HEK293T (cell line): ENCODE measurements around the gene ACSM5.

ENCODE experiments used
- ARNT ChIP-seq: fragments of 450-650 bp; IDR thresholded peaks from 2 replicates; pipeline ENCODE4 v1.6.1; 2017; ENCODE audit warnings: mild to moderate bottlenecking
- BHLHE40 ChIP-seq: fragments of 450-650 bp; IDR thresholded peaks from 2 replicates; pipeline ENCODE4 v1.6.1; 2016; ENCODE audit warnings: mild to moderate bottlenecking, moderate library complexity, borderline replicate concordance
- FOXA1 ChIP-seq: fragments of 450-650 bp; IDR thresholded peaks from 2 replicates; pipeline ENCODE4 v1.6.1; 2016; ENCODE audit warnings: mild to moderate bottlenecking
- FOXM1 ChIP-seq: fragments of 450-650 bp; IDR thresholded peaks from 2 replicates; pipeline ENCODE4 v1.6.1; 2017; ENCODE audit warnings: mild to moderate bottlenecking, borderline replicate concordance
- ZNF384 ChIP-seq: fragments of 450-650 bp; IDR thresholded peaks from 2 replicates; pipeline ENCODE4 v1.6.1; 2016
- TF ChIP-seq, protein P1 (sequence below): fragments of 450-650 bp; IDR thresholded peaks from 2 replicates; pipeline ENCODE4 v1.6.1; 2016

DNA sequence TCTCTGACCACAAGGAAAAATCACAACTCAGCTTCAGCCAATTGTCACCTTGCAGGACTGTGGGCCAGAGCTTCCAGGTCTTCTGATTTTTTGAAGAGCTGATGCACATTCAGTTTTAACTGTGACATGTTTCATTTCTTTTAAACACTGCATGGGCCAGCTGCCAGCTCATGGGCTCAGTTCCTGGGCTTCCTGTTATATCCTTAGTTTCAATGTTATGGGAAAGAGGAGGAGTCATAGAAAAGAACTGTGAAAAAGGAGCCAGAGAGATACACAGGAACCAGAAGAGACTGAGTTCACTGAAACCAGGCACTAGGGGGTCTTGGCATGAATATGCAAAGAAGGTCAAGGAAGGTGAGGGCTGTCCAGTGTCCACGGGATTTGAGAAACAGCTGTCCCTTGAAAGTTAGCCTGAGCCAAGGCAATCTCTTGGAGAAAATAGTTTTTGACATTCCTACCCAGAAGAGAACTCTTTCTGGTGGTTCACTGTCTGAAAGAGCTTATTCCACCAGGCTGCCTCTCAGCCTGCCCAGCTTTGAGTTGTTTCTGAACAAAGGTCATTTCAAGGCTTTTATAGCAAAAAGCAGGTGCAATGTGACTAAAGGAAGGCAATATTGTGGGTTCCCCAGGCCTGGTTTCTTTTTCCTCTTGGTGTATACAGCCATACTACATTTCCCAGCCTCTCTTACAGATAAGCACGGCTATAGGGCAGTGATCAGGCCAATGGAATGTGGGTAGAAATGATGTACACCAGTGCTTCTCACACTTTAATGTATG, 15.3 kb upstream of the ACSM5 start:
- TF ChIP-seq BHLHE40 (no peak), FOXM1 (no peak), ZNF384 (no peak), FOXA1 (no peak), ARNT (no peak)
- TF ChIP-seq, protein P1, sequence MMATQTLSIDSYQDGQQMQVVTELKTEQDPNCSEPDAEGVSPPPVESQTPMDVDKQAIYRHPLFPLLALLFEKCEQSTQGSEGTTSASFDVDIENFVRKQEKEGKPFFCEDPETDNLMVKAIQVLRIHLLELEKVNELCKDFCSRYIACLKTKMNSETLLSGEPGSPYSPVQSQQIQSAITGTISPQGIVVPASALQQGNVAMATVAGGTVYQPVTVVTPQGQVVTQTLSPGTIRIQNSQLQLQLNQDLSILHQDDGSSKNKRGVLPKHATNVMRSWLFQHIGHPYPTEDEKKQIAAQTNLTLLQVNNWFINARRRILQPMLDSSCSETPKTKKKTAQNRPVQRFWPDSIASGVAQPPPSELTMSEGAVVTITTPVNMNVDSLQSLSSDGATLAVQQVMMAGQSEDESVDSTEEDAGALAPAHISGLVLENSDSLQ = no peak
